HepG2 (cell line): ENCODE data around the gene RNASE9. TPM values are rescaled to one million over a fixed set of nuclear protein-coding genes. Genes with fewer than 3 reads are reported as not detected.

Experiments used
- BCL6 ChIP-seq: IDR thresholded peaks from 2 replicates; pipeline ENCODE4 v1.6.1; 2016; ENCODE audit warnings: missing genetic modification reagents, missing compliant biosample characterization
- CREB1 ChIP-seq, 2 experiments: fragments of 450-650 bp in 1 of 2; IDR thresholded peaks; 2 replicates each; pipeline ENCODE4 v1.6.1; 2016 to 2017; ENCODE audit warnings: control low read depth in 1 of 2, mild to moderate bottlenecking in 1 of 2, missing compliant biosample characterization in 1 of 2, missing genetic modification characterization in 1 of 2
- EEA1 ChIP-seq: sonication (generic); formaldehyde crosslinking; IDR thresholded peaks from 2 replicates; pipeline ENCODE4 v1.5.1; 2020; ENCODE audit warnings: mild to moderate bottlenecking, missing genetic modification reagents, borderline replicate concordance
- HMG20A ChIP-seq: IDR thresholded peaks from 2 replicates; pipeline ENCODE4 v1.6.1; 2016; ENCODE audit warnings: borderline replicate concordance
- HMGXB3 ChIP-seq: sonication (generic); formaldehyde crosslinking; IDR thresholded peaks from 2 replicates; pipeline ENCODE4 v1.4.0; 2020; ENCODE audit warnings: missing genetic modification reagents, borderline replicate concordance
- HNF4G ChIP-seq, 2 experiments: sonication (generic) in 1 of 2; formaldehyde crosslinking in 1 of 2; IDR thresholded peaks; 2 replicates each; pipeline versions ENCODE4 v1.4.0 to v1.6.1; 2011 to 2020; ENCODE audit warnings: borderline replicate concordance in 2 of 2, low read depth in 2 of 2, mild to moderate bottlenecking in 2 of 2, low read length in 1 of 2, missing genetic modification reagents in 1 of 2, moderate library complexity in 1 of 2
- MEIS2 ChIP-seq: sonication (generic); formaldehyde crosslinking; IDR thresholded peaks from 2 replicates; pipeline ENCODE4 v1.9.0; 2021; ENCODE audit warnings: mild to moderate bottlenecking, missing genetic modification reagents
- SRY ChIP-seq: sonication (generic); formaldehyde crosslinking; IDR thresholded peaks from 2 replicates; pipeline ENCODE4 v1.8.0; 2022; ENCODE audit warnings: mild to moderate bottlenecking, missing genetic modification reagents
- TEF ChIP-seq: sonication (generic); formaldehyde crosslinking; IDR thresholded peaks from 2 replicates; pipeline ENCODE4 v1.5.0; 2020; ENCODE audit warnings: missing genetic modification reagents
- ZFP36L2 ChIP-seq: sonication (generic); formaldehyde crosslinking; IDR thresholded peaks from 2 replicates; pipeline ENCODE4 v1.4.0; 2020; ENCODE audit warnings: missing genetic modification reagents
- ZFP37 ChIP-seq: sonication (generic); formaldehyde crosslinking; IDR thresholded peaks from 2 replicates; pipeline ENCODE4 v1.4.0; 2020; ENCODE audit warnings: missing genetic modification reagents, borderline replicate concordance
- ZNF24 ChIP-seq: fragments of 450-650 bp; IDR thresholded peaks from 2 replicates; pipeline ENCODE4 v1.6.1; 2017; ENCODE audit warnings: antibody characterized with exemption, mild to moderate bottlenecking
- ZNF44 ChIP-seq: sonication (generic); formaldehyde crosslinking; IDR thresholded peaks from 2 replicates; pipeline ENCODE4 v1.5.1; 2020; ENCODE audit warnings: mild to moderate bottlenecking, missing genetic modification reagents
- ZNF501 ChIP-seq: sonication (generic); formaldehyde crosslinking; IDR thresholded peaks from 2 replicates; pipeline ENCODE4 v1.5.1; 2020; ENCODE audit warnings: mild to moderate bottlenecking, moderate library complexity, missing genetic modification reagents
- ZNF512B ChIP-seq: sonication (generic); formaldehyde crosslinking; IDR thresholded peaks from 2 replicates; pipeline ENCODE4 v1.5.1; 2020; ENCODE audit warnings: missing genetic modification reagents, mild to moderate bottlenecking, borderline replicate concordance
- ZNF597 ChIP-seq: sonication (generic); formaldehyde crosslinking; IDR thresholded peaks from 2 replicates; pipeline ENCODE4 v1.5.0; 2020; ENCODE audit warnings: missing genetic modification reagents
- ZNF629 ChIP-seq: sonication (generic); formaldehyde crosslinking; conservative IDR thresholded peaks from 2 replicates; pipeline ENCODE4 v1.5.0; 2020; ENCODE audit warnings: missing genetic modification reagents
- ZSCAN9 ChIP-seq: IDR thresholded peaks from 2 replicates; pipeline ENCODE4 v1.6.1; 2016; ENCODE audit warnings: borderline replicate concordance
- polyA plus RNA-seq, 8 experiments: library from polyadenylated mRNA; depleted of rRNA in 3 of 8; stranded (reverse) in 7 of 8; unstranded in 1 of 8; fragments of >200 nt; fragmentation: Illumina TruSeq in 4 of 8; extraction: Trizol in 4 of 8; gene quantifications; 2 replicates each; pipeline versions ENCODE4 v1.2.1 to v1.2.3, GENCODE V29; 2011 to 2016; ENCODE audit warnings: low read depth in 4 of 8, missing spikeins in 1 of 8, mixed read lengths in 1 of 8; ENCODE audit not compliant: insufficient read depth in 1 of 8
- total RNA-seq, 5 experiments: library from RNA; depleted of rRNA; stranded (reverse); fragments of >200 nt; fragmentation: Illumina TruSeq; extraction: Trizol; gene quantifications; 2 replicates each; pipeline ENCODE4 v1.2.3, GENCODE V29; 2016; ENCODE audit warnings: low read depth in 1 of 5

The RNASE9 gene
- total and polyA plus RNA-seq, 2 of the 13 experiments (the other 11 are each of a cell fraction or from before 2014, with no cell fraction given): not detected

- TF ChIP-seq ZFP37 (0 out of 2 replicates have a peak, but pooled peaks have one; percentile 46), BCL6 (CRISPR knock-in tag) (peak; percentile 33; the same call in 1 of the 2 replicates), HMGXB3 (CRISPR knock-in tag) (0 out of 2 replicates have a peak, but pooled peaks have one; percentile 46), ZSCAN9 (CRISPR knock-in tag) (0 out of 2 replicates have a peak, but pooled peaks have one; percentile 10), ZNF597 (CRISPR knock-in tag) (no peak), ZNF512B (CRISPR knock-in tag) (no peak), EEA1 (CRISPR knock-in tag) (no peak), ZNF24 (no peak), HMG20A (CRISPR knock-in tag) (no peak; the same call in 1 of the 2 replicates), ZNF501 (CRISPR knock-in tag) (peak; percentile 66), MEIS2 (0 out of 2 replicates have a peak, but pooled peaks have one; percentile 49), CREB1 (IDR thresholded peaks at IDR 0.05) (no peak), CREB1 (CRISPR knock-in tag; IDR thresholded peaks at IDR 0.05) (no peak), TEF (CRISPR knock-in tag) (no peak), SRY (CRISPR knock-in tag) (0 out of 2 replicates have a peak, but pooled peaks have one; percentile 36), ZNF44 (peak; percentile 65; the same call in 1 of the 2 replicates), ZFP36L2 (CRISPR knock-in tag) (no peak), HNF4G (IDR thresholded peaks at IDR 0.05; ENCODE audit: borderline replicate concordance, low read depth, low read length) (peak; percentile 87), HNF4G (CRISPR knock-in tag; IDR thresholded peaks at IDR 0.05; ENCODE audit: borderline replicate concordance, low read depth) (peak; percentile 60; the same call in 1 of the 2 replicates), ZNF629 (CRISPR knock-in tag) (peak; percentile 46)
Measured at GRCh38 chr14:20606190-20606901, 45.5 kb upstream of the RNASE9 start (continued).
